GM19238 (cell line): ENCODE results near the gene HTR3C.
"Not testable (repeated sequence)": the region's sequence is repeated elsewhere in the genome, so short reads cannot be mapped to it uniquely, and the experiment has no call there.

Experiments used
- DNase-seq: peaks from one replicate; pipeline ENCODE4 v3.0.0; 2011; ENCODE audit warnings: low spot score; ENCODE audit not compliant: insufficient read length

The HTR3C gene, protein sequence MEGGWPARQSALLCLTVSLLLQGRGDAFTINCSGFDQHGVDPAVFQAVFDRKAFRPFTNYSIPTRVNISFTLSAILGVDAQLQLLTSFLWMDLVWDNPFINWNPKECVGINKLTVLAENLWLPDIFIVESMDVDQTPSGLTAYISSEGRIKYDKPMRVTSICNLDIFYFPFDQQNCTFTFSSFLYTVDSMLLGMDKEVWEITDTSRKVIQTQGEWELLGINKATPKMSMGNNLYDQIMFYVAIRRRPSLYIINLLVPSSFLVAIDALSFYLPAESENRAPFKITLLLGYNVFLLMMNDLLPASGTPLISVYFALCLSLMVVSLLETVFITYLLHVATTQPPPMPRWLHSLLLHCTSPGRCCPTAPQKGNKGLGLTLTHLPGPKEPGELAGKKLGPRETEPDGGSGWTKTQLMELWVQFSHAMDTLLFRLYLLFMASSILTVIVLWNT

DNA sequence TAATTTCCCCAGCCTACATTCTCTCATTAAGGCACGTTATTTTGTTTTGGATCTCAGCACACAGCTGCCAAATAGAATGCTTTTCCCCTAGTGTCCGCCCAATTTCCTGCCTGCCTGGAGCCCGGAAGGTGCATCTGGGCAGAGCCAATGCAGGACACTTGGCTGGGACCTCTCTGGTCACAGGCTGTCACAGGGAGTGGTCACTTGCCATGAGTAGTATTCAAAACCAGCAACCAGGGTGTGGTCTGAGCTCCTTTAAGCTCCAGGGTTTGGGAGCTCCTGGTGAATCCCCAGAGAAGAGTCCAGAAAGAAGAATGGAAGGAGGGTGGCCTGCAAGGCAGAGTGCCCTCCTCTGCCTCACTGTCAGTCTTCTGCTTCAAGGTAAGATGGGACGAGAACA lies at the start of gene HTR3C:
Gene HTR3C (plus strand): TSS at position 281 of the 400 bp plus-strand sequence. CDS start 34 bp downstream, at position 315.
- no peak for DNase-seq

DNA sequence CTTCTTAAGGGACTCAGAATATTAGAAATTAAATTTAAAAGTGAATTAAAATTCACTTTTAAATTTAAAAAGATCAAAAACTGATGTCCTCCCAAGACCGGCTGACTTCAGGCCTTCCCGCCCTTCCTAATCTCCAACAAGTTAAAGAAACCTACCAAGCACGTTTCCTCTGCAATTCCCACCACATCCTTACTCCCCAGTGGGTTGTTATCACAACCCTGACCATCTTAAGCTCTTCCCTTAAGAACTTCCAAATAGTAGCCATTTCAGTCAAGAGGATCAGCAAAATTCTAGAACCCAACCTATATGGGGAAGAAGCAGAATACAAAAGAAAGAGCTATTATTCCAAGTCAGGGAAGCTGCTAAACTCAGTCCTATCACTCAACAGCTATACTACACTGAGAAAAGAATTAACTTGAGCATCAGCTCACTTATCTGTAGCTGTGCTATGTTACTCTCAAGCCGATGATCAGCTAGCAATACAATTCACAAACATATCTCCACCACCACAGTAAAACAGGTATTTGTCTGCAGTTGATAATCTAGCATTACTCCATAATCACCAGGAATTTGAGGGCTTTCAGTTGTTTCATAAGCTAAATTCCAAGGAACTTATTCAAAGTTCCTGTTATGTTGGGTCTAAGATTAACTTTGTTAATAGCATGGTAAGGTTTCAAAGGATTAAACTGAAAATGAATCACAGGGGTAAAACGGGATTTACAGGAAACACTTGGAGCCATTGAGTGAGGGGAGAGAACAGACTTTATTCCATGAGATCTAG lies 49.5 kb upstream of the HTR3C start:
- no peak for DNase-seq

DNA sequence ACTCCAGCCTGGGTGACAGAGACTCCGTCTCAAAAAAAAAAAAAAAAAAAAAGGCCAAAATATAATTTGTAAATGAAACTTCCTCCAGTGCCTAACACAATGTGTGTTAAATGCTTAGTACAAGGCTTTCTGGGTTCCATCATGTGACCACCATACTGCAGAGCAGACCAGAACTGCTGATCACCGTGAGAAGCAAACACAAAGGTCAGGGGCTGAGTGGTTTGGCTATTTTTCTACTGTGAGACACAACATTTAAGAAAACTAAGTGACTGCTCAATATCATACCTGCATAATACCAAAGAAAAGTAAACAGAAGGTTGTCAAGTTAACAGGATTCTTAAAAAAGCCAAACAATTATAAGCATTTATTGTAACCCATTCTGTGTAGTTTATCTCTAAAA lies 48.4 kb upstream of the HTR3C start:
- no peak for DNase-seq

DNA sequence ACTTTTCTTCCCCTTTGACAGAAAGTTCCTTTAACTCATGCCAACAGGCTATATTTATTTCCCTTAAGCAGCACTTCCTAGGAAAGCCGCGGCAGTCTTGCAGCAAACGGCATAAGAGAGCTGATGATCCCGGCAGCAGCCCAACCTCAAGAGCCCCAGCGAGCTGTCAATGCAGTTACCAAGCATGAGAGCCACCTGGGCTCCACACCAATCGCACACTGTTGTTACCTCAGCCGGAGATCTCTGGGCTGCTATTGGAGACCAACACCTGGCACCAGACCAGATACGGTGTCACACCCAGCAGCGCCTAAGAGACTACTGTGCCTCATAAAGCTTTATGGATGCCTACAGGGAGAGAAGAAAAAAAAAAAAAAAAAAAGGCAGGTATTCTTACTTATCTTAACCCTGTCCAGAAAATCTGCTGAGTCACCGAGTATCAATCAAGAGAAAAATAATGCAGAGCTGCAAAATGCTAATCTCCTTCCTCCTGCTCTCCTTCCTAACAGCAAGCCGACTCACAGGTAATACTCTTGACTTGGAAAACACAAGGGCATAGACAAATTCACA lies 46.8 kb upstream of the HTR3C start:
- DNase-seq: peak; percentile 53

DNA sequence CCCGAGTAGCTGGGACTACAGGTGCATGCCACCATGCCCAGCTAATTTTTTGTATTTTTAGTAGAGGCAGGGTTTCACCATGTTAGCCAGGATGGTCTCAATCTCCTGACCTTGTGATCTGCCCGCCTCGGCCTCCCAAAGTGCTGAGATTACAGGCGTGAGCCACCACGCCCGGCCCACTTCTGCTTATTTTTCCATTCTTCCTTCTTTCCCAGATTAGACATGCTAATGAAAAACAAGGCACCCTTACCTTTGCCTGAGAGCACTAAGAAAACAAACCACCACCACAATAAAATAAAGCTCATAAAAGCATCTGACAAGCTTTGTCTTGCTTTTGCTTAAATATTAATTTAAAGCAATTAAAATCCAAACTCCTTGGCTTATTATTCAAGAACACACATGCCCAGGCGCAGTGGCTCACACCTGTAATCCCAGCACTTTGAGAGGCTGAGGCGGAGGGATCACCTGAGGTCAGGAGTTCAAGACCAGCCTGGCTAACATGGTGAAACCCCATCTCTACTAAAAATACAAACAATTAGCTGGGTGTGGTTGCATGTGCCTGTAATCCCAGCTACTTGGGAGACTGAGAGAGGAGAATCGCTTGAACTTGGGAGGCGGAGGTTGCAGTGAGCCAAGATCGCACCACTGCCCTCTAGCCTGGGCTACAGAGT lies 45.6 kb upstream of the HTR3C start:
- DNase-seq: not testable (repeated sequence)

DNA sequence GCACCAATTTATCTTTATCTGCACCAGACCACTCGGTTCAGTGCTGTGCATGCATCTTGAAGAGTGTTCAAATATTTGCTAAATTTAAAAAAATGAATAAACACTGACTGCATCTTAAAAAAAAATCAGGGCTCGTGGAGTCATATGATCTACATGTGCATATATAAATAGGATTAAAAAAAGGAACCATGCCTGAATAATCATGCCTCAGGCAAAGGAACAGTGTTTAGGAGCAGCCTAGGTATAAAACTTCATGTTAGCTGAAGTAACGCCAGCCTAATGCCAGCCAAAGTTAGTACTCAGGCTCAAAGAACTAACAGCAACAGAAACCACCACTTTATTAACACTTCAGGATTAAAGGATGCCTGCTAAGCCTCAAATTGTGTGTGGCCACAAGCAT lies 44.7 kb upstream of the HTR3C start:
- DNase-seq: no peak

DNA sequence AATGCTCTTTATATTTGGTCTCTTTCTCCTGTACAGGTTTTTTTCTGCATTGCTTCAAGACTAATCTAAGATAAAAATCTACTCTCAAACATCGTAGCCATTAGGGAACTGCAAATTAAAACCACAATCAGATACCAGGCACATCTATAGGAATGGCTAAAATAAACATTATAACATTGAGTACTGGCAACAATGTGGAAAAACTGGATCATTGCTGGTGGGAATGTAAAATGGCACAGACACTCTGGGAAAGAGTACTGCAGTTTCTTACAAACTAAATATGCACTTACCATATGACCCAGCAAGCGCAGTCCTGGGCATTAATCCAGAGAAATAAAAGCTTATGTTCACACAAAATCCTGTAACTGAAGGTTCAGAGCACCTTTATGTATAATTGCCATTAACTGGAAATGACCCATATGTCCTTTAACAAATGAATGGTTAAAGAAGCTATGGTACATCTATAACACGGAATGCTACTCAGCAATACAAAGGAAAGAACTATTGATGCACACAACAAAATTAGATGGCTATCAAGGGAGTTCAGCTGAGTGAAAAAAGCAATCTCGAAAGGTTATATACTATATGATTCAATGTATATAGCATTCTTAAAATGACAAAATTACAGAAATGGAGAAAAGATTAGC lies 41.5 kb upstream of the HTR3C start:
- no peak for DNase-seq

DNA sequence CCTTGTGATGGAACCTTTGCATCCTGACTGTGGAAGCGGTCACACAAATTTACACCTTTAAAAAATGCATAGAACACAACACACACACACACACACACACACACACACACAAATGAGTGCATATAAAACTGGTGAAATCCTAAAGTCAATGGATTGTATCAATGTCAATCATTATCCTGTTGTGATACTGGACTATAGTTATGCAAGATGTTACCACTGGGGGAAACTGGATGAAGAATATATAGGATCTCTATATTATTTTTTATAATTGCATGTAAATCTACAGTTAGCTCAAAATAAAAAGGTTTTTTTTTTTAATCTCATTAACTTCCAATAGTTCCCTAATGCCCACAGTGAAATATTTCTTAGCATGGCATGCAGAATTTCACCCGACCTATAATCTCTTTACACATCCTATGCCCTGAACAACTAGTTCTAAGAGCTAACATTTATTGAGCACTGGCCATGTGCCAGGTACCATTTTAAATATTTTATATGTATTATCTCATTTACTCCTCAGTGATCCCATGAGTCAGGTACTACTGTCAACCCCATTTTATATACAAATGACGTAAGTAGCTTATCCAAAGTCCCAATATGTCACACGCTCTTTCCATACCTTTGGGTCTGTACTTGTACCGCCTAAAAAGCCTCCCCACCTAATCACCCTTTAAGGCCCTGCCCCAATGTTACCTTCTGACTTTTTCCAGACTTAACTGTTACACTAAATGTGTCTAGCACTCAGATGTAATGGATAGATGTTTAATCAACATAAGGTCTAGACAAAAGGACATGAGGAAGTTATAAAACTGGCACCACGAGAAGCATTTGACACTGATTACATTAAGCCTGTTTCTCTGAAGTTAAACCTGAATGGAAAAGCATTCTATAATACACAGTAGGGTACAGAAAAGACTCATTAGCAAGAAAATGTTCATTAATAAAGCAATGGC lies 40.6 kb upstream of the HTR3C start:
- DNase-seq: no peak

DNA sequence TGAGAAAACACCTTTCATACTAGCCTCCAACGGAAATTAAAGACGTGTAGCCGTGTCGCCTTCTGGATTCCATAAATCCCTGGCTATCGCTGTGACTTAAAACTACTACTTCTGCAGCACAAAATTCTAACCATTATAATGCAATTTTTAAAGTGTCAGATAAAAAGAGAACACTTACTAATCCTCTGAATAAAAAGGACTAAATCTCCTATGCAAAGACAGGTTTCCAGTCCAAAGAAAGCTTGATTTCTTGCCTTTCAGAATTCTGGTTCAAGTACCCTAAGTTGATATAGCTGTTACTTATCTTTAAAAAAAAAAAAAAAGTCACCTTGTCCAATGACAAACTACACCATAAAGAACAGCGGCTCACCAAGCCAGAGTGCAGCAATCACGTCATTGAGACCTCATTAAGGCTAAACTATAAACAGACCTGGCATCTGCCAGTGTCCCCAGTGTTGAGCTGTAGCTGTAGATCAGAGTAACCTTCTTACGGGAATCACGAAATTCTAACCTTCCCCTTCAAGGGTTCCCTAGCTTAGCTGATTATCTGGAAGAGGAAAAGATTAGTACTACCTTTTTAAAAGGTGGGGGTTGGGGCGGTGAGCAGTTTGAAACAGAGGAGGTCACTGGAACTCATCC lies 37.3 kb upstream of the HTR3C start:
- no peak for DNase-seq

DNA sequence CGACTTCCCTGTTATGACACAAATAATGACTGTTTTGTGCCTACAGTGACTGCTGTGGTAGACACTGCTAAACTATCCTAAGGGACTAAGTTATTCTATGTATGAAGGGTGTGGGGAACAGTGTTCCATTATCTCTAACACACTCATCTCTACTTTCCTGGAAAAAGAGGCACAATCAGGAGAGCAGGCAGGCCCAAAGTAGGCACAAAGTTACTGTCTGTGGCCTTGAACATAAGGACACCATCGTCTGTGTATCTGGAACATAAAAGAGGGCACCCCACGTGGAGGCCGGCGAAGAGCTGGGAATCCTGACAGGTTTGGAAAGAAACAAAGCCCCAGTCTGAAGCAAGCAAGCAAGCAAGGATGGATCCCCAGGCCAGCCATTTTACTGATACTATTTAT lies 36.7 kb upstream of the HTR3C start:
- no peak for DNase-seq

DNA sequence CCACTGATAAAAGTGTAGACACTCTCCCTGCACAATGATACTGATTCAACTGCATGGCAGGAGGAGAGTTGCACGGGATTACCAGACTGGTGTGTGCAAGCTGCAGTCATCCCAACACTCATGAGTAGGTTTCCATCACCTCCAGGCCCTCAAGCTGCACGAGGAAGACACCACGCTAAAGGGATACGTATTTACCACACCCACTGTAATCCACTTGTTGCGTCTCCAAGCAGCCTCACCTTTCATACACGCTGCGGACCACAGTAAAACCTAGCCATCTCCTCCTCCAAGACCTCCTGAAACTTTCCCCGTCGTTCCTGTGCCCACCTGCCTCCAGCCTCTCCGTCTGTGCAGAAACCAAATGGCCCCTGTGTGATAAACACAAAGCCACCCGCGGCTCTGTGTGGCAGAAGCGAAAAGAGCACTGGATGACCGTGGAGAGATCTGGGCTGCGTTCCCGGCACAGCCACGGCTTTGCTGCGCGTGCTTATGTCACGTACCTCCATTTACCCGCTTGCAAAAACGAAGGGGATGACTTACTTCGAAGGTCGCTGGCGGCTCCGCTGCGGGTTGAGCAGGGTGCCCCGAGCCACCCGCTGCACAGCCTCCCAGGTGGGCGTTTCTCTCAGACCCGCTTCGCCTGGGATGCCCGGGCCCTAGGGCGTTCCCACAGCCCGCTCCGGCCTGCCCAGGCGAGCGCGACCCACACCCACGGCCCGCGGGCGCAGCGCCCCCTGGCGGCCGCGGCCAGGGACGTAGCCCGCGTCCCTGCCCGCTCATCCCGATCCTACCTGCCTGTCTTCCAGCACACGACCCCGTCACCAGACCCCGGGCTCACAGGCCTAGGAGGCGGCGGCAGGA lies 35.8 kb upstream of the HTR3C start:
- DNase-seq: peak; percentile 63

DNA sequence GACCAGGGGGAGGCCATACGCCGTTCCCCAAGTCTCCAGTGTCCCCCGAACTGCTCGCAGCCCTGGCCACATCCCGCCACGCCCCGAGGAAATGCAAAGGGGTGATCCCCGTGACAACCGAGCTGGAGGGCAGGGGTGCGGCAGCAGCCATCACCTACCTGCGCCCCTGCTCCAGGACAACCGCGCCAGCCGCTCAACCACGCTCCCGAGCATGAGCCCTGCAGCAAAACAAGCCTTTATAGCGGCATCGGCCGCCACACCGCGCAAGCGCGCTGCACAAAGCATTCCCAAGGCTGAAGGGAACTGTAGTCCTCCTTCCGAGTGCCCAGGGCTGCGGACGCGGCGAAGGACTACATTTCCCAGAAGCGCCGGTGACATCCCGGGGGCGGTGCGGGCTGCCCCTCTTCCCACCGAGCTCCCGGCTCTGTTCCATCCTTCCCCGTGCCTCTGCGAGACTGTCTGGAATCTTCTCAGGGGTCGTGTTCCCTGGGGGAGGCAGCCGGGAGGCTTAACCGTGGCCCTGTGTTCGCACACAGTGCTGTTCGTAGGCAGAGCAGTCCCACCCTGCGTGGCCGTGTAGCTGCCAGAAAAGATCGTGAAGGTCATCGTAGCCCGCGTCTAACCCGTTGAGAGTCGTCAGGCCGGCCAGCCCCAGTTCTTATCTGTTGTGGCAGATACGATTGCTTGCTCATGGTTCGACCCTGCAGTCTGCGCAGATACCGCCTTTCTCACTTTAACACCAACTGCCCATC lies 35.0 kb upstream of the HTR3C start, which contains the start of gene ABCC5:
Gene ABCC5 (minus strand): TSS at position 213 of the 752 bp plus-strand sequence. CDS start 3,492 bp downstream, outside the sequence.
- DNase-seq: peak; percentile 88

DNA sequence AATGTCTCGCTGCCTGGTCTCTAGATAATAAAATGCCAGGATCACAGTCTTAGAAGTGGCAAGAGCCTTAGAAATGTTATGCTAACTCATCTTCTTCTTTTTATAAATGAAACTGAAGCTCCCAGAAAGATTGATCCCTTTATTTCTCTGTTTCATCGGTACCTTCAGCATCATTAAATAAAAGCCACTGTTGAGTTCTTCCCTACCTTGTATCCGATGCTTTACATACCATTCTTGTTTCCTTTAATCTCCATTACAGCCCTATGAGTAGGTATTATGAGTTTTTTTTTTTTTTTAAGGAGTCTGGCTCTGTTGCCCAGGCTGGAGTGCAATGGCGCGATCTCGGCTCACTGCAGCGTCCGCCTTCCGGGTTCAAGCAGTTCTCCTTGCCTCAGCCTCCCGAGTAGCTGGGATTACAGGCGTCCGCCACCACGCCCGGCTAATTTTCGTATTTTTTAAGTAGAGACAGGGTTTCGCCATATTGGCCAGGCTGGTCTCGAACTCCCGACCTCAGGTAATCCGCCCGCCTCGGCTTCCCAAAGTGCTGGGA lies 34.3 kb upstream of the HTR3C start:
- DNase-seq: no peak

DNA sequence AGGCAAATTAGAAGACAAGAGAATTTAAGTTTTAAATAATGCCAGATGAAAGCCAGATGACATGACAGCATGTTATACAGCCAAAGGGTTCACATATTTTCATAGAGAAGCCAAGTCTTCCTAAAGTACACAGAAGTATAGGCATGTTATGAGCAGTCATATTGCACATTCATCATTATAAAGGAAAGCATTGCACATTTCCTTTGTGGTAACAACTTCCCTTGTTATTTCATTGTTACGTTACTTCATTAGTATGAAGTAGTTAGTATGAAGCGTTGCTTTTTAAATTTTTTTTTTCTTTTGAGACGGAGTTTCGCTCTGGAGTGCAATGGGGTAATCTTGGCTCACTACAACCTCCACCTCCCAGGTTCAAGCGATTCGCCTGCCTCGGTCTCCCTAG lies 30.5 kb upstream of the HTR3C start:
- no peak for DNase-seq

DNA sequence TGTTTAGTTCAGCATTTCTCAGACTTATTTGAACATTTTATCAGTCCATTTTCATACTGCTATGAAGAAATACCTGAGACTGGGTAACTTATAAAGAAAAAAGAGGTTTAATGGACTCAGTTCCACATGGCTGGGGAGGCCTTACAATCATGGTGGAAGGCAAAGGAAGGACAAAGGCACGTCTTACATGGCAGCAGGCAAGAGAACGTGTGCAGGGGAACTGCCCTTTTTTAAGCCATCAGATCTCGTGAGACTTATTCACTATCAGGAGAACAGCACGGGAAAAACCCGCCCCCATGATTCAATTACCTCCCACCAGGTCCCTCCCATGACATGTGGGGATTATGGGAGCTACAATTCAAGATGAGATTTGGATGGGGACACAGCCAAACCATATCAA lies 27.6 kb upstream of the HTR3C start:
- not testable (repeated sequence) for DNase-seq

DNA sequence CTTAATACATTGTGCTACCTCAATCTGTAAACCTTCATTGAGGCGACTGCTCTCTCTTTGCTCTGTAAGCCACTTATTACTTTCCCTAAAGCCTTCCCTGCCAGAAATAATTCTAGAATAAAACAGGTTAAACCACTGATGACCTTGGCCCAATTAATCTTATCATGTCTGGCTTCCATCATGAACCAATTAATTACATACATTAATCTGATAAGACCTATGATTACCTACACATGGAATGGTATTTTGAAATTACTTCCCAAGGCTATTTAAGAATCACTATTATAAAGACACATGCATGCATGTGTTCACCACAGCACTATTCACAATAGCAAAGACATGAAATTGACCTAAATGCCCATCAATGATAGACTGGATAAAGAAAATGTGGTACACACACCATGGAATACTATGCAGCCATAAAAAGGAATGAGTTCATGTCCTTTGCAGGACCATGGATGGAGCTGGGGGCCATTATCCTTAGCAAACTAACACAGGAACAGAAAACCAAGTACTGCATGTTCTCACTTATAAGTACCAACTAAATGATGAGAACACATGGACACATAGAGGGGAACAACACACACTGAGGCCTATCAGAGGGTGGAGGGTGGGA lies 24.5 kb upstream of the HTR3C start:
- DNase-seq: not testable (repeated sequence)

DNA sequence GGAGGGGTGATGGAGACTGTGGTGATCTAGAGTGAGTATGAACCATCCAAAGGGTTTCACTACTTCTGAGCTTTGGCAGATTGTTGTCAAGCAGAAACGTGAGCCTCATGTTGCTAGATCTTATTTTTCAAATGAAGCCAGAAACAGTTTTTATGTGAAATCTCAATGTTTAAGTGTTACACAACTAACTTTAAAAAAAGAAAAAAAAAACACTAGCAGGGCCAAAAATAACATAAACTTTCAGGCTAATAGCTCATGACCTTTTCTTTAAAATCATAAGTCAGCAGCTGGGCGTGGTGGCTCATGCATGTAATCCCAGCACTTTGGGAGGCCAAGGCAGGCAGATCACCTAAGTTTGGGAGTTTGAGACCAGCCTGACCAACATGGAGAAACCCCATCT lies 23.4 kb upstream of the HTR3C start:
- DNase-seq: no peak
